ENCODE data around the gene CYB5A.
"Not testable (repeated sequence)": the region's sequence is repeated elsewhere in the genome, so short reads cannot be mapped to it uniquely, and the experiment has no call there.

Gene CYB5A

DNA sequence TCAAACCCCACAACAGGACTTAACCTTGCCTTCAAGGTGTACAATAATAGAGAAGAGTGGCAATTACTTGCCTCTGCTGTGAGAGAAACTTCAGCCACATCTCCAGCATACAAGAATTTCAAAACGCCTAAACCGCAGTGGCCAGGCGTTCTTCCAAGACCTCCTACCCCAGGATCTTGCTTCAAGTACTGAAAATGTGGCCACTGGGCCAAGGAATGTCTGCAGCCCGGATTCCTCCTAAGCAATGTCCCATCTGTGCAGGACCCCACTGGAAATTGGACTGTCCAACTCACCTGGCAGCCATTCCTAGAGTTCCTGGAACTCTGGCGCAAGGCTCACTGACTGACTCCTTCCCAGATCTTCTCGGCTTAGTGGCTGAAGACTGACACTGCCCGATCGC lies 2.8 kb upstream of the CYB5A start:
- H3K27me3 ChIP-seq (ENCODE audit: low read depth, low read length): no peaks in the 10 kb centered on the region
- H3K27ac ChIP-seq (ENCODE audit: low read length): no peak overlapping the region
- no peak overlapping the region for H2AFZ ChIP-seq (ENCODE audit: low read depth, low read length)
- H3K79me2 ChIP-seq (ENCODE audit: low read length): peaks cover 19% of the 10 kb centered on the region
- H3K9ac ChIP-seq (ENCODE audit: low read length): no peak overlapping the region
- H4K20me1 ChIP-seq (ENCODE audit: insufficient read depth, low read length): no peaks in the 10 kb centered on the region
- no peak overlapping the region for H3K4me2 ChIP-seq (ENCODE audit: low read length)
- 0 out of 2 replicates have a peak, but pooled peaks cover 6% of the 10 kb centered on the region for H3K9me3 ChIP-seq (ENCODE audit: insufficient read depth, low read length)
- H3K4me1 ChIP-seq (ENCODE audit: low read length): peaks cover 12% of the 10 kb centered on the region
- TF ChIP-seq, protein P1, sequence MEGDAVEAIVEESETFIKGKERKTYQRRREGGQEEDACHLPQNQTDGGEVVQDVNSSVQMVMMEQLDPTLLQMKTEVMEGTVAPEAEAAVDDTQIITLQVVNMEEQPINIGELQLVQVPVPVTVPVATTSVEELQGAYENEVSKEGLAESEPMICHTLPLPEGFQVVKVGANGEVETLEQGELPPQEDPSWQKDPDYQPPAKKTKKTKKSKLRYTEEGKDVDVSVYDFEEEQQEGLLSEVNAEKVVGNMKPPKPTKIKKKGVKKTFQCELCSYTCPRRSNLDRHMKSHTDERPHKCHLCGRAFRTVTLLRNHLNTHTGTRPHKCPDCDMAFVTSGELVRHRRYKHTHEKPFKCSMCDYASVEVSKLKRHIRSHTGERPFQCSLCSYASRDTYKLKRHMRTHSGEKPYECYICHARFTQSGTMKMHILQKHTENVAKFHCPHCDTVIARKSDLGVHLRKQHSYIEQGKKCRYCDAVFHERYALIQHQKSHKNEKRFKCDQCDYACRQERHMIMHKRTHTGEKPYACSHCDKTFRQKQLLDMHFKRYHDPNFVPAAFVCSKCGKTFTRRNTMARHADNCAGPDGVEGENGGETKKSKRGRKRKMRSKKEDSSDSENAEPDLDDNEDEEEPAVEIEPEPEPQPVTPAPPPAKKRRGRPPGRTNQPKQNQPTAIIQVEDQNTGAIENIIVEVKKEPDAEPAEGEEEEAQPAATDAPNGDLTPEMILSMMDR (IDR thresholded peaks at IDR 0.05; ENCODE audit: low read depth, low read length): no peak
- TF ChIP-seq EZH2phosphoT487 (IDR thresholded peaks at IDR 0.05; ENCODE audit: low read depth): no peak
- H3K36me3 ChIP-seq (replicated peaks; ENCODE audit: low read depth, low read length): peaks cover 6% of the 10 kb centered on the region
- H3K4me3 ChIP-seq (ENCODE audit: low read length): no peak overlapping the region

DNA sequence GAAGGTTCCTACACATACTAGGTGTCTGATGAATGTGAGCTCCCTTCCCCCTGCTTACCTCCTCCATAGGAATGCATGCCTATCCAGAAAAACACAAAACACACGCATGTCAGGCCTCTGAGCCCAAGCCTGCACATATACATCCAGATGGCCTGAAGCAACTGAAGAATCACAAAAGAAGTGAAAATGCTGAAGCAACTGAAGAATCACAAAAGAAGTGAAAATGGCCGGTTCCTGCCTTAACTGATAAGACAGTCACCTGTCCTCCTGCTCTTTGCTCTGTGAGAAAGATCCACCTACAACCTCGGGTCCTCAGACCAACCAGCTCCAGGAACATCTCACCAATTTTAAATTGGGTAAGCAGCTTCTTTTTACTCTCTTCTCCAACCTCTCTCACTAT lies 1.2 kb upstream of the CYB5A start:
- H3K9me3 ChIP-seq (ENCODE audit: insufficient read depth, low read length); H3K27me3 ChIP-seq (ENCODE audit: low read depth, low read length); H4K20me1 ChIP-seq (ENCODE audit: insufficient read depth, low read length); H3K36me3 ChIP-seq (replicated peaks; ENCODE audit: low read depth, low read length); H2AFZ ChIP-seq (ENCODE audit: low read depth, low read length); H3K9ac ChIP-seq (ENCODE audit: low read length); H3K4me2 ChIP-seq (ENCODE audit: low read length); H3K27ac ChIP-seq (ENCODE audit: low read length); H3K4me3 ChIP-seq (ENCODE audit: low read length): not testable (repeated sequence)
- H3K4me1 ChIP-seq (ENCODE audit: low read length): peaks cover 17% of the 10 kb centered on the region
- H3K79me2 ChIP-seq (ENCODE audit: low read length): peaks cover 33% of the 10 kb centered on the region

DNA sequence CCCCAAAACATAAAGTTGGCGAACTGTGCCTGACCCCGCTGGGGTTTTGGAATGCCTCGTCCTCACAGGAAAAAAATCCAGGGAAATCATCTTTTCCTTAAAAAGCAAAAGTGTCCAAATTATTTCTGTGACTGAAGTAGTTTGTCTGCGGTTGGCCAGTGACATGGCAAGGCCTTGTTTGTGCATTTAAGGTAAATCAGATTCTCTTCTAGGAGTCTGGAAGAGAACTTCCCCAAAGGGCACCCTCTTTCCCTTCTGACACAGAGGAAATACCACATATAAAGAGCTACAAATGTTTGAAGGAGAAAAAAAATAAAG lies 737 bp upstream of the CYB5A start:
- Histone ChIP-seq H3K79me2 (ENCODE audit: low read length) (peaks cover 38% of the 10 kb centered on the region), H3K4me2 (ENCODE audit: low read length) (peak overlapping the region; percentile 86), H3K4me1 (ENCODE audit: low read length) (peaks cover 17% of the 10 kb centered on the region), H3K27ac (ENCODE audit: low read length) (peak overlapping the region; percentile 27), H3K9me3 (ENCODE audit: insufficient read depth, low read length) (0 out of 2 replicates have a peak, but pooled peaks cover 6% of the 10 kb centered on the region), H4K20me1 (ENCODE audit: insufficient read depth, low read length) (0 out of 2 replicates have a peak, but pooled peaks cover 7% of the 10 kb centered on the region), H3K27me3 (ENCODE audit: low read depth, low read length) (no peaks in the 10 kb centered on the region), H3K36me3 (replicated peaks; ENCODE audit: low read depth, low read length) (peaks cover 6% of the 10 kb centered on the region), H3K4me3 (ENCODE audit: low read length) (peak overlapping the region; percentile 82), H2AFZ (ENCODE audit: low read depth, low read length) (peak overlapping the region; percentile 95), H3K9ac (ENCODE audit: low read length) (peak overlapping the region; percentile 68)
- TF ChIP-seq EZH2phosphoT487 (IDR thresholded peaks at IDR 0.05; ENCODE audit: low read depth): no peak
- TF ChIP-seq, protein P1 (IDR thresholded peaks at IDR 0.05; ENCODE audit: low read depth, low read length): no peak

DNA sequence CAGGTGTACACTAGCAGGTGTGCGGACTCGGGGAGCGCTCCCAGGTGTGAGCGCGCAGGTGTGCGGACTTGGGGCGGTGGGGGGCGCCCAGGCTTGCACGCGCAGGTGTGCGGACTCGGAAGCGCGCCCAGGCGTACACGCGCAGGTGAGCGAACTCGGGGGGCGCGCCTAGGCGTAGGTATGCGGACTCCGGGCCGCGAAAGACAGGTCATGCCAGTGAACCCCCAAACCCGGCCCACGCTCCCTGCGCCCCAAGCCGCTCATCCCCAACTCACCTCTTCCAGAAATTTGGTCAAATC lies 342 bp downstream of the CYB5A start:
- 0 out of 2 replicates have a peak, but pooled peaks cover 6% of the 10 kb centered on the region for H3K9me3 ChIP-seq (ENCODE audit: insufficient read depth, low read length)
- peak overlapping the region; percentile 85 for H3K4me2 ChIP-seq (ENCODE audit: low read length)
- TF ChIP-seq EZH2phosphoT487 (IDR thresholded peaks at IDR 0.05; ENCODE audit: low read depth): no peak
- TF ChIP-seq, protein P1 (IDR thresholded peaks at IDR 0.05; ENCODE audit: low read depth, low read length): no peak
- peak overlapping the region; percentile 87 for H3K9ac ChIP-seq (ENCODE audit: low read length)
- H3K27me3 ChIP-seq (ENCODE audit: low read depth, low read length): no peaks in the 10 kb centered on the region
- H3K4me3 ChIP-seq (ENCODE audit: low read length): peak overlapping the region; percentile 82
- H2AFZ ChIP-seq (ENCODE audit: low read depth, low read length): peak overlapping the region; percentile 95
- H3K79me2 ChIP-seq (ENCODE audit: low read length): peaks cover 45% of the 10 kb centered on the region
- peaks cover 17% of the 10 kb centered on the region for H3K4me1 ChIP-seq (ENCODE audit: low read length)
- peaks cover 6% of the 10 kb centered on the region for H3K36me3 ChIP-seq (replicated peaks; ENCODE audit: low read depth, low read length)
- H4K20me1 ChIP-seq (ENCODE audit: insufficient read depth, low read length): 0 out of 2 replicates have a peak, but pooled peaks cover 10% of the 10 kb centered on the region
- peak overlapping the region; percentile 40 for H3K27ac ChIP-seq (ENCODE audit: low read length)

All from OCI-LY3 (cell line).